ENCODE data around the gene GNG7. TPM values are rescaled to one million over a fixed set of nuclear protein-coding genes. Genes with fewer than 3 reads are reported as not detected.

Gene GNG7
- polyA plus RNA-seq, 3 donors: 1.1 to 1.6 (median 1.3) TPM

GRCh38 chr19:2579678-2580280 is 122.7 kb downstream of the GNG7 start:
- Histone ChIP-seq H3K4me3 (replicated peaks in 1 of 3; ENCODE audit: low read depth in 2 of 3, low read length in 3 of 3) (peak overlapping the region in 2 of 3 experiments; percentile 26 to 69), H3K27me3 (ENCODE audit: control insufficient read depth in 2 of 2, insufficient read depth in 2 of 2, low read length in 2 of 2) (peaks cover 0 to 9% of the 10 kb centered on the region in 2 donors), H3K9ac (ENCODE audit: insufficient read depth, low read length, poor library complexity, severe bottlenecking) (no peak overlapping the region), H3K9me3 (replicated peaks in 1 of 2; ENCODE audit: control insufficient read depth in 1 of 2, insufficient read depth in 1 of 2, low read length in 2 of 2) (peaks cover 9 to 18% of the 10 kb centered on the region in 2 donors), H3K4me1 (ENCODE audit: control insufficient read depth in 1 of 2, insufficient read depth in 2 of 2, low read length in 2 of 2) (peaks cover 12 to 14% of the 10 kb centered on the region in 2 donors), H4K20me1 (ENCODE audit: insufficient read depth, low read length) (no peaks in the 10 kb centered on the region), H3K4me2 (replicated peaks; ENCODE audit: extremely low read depth, low read length, poor library complexity, severe bottlenecking) (peak overlapping the region; percentile 85), H3K36me3 (replicated peaks in 1 of 2; ENCODE audit: control insufficient read depth in 1 of 2, insufficient read depth in 2 of 2, low read length in 2 of 2) (no peaks in the 10 kb centered on the region), H3K79me2 (ENCODE audit: insufficient read depth, low read length) (no peaks in the 10 kb centered on the region), H3K27ac (ENCODE audit: low read depth in 1 of 2, low read length in 2 of 2) (no peak overlapping the region), H2AFZ (ENCODE audit: insufficient read depth, low read depth, low read length, poor library complexity, severe bottlenecking) (peak overlapping the region; percentile 86)
- Mint-ChIP-seq H3K27ac (no peak overlapping the region), H3K4me3 (peak overlapping the region in 1 of 2 donors; percentile 80), H3K36me3 (peaks cover 0 to under 1% of the 10 kb centered on the region in 2 donors), H3K27me3 (ENCODE audit: low read depth in 3 of 3) (peaks cover 6 to 18% (median 7%) of the 10 kb centered on the region in 3 donors), H3K4me1 (peaks cover 17% of the 10 kb centered on the region), H3K9me3 (peaks cover 6 to 32% (median 22%) of the 10 kb centered on the region in 7 donors)
- peak; percentile 70 for TF ChIP-seq CTCF (IDR thresholded peaks at IDR 0.05)
- 49% methylated on average over 12 of the region's 14 CpGs for WGBS (ENCODE audit: insufficient coverage)
- no peak for DNase-seq
- intact Hi-C loops (cut with micrococcal nuclease): loop anchor here (2.0 to 5.0 kb wide), 2 partner anchors 53 to 105 kb away; no protein-coding TSS in a partner anchor

- Histone ChIP-seq H2AFZ (ENCODE audit: insufficient read depth, low read depth, low read length, poor library complexity, severe bottlenecking) (peak overlapping the region; percentile 86), H3K9ac (ENCODE audit: insufficient read depth, low read length, poor library complexity, severe bottlenecking) (peak overlapping the region; percentile 46), H3K79me2 (ENCODE audit: insufficient read depth, low read length) (no peaks in the 10 kb centered on the region), H3K9me3 (replicated peaks in 1 of 2; ENCODE audit: control insufficient read depth in 1 of 2, insufficient read depth in 1 of 2, low read length in 2 of 2) (peaks cover 9 to 18% of the 10 kb centered on the region in 2 donors), H3K27me3 (ENCODE audit: control insufficient read depth in 2 of 2, insufficient read depth in 2 of 2, low read length in 2 of 2) (peaks cover 0 to 9% of the 10 kb centered on the region in 2 donors), H3K4me1 (ENCODE audit: control insufficient read depth in 1 of 2, insufficient read depth in 2 of 2, low read length in 2 of 2) (peaks cover 12 to 14% of the 10 kb centered on the region in 2 donors), H3K36me3 (replicated peaks in 1 of 2; ENCODE audit: control insufficient read depth in 1 of 2, insufficient read depth in 2 of 2, low read length in 2 of 2) (no peaks in the 10 kb centered on the region), H3K27ac (ENCODE audit: low read depth in 1 of 2, low read length in 2 of 2) (no peak overlapping the region), H4K20me1 (ENCODE audit: insufficient read depth, low read length) (no peaks in the 10 kb centered on the region), H3K4me3 (replicated peaks in 1 of 3; ENCODE audit: low read depth in 2 of 3, low read length in 3 of 3) (peak overlapping the region in 2 of 3 experiments; percentile 26 to 69), H3K4me2 (replicated peaks; ENCODE audit: extremely low read depth, low read length, poor library complexity, severe bottlenecking) (peak overlapping the region; percentile 85)
- peak; percentile 97 for TF ChIP-seq CTCF (IDR thresholded peaks at IDR 0.05)
- Mint-ChIP-seq H3K9me3 (peaks cover 10 to 35% (median 20%) of the 10 kb centered on the region in 7 donors), H3K27ac (peak overlapping the region in 1 of 7 donors; percentile 57), H3K36me3 (peaks cover 0 to 3% of the 10 kb centered on the region in 2 donors), H3K4me1 (peaks cover 17% of the 10 kb centered on the region), H3K27me3 (ENCODE audit: low read depth in 3 of 3) (peaks cover 7 to 19% (median 9%) of the 10 kb centered on the region in 3 donors), H3K4me3 (peak overlapping the region; percentile 54 to 80)
- intact Hi-C loops (cut with micrococcal nuclease): loop anchor here (2.0 to 5.0 kb wide), 2 partner anchors 53 to 104 kb away; no protein-coding TSS in a partner anchor
- DNase-seq: peak; percentile 66 to 81 (median 70)
- WGBS (ENCODE audit: insufficient coverage): under 1% methylated on average over 45 of the region's 47 CpGs
Measured at GRCh38 chr19:2578901-2579677, 123.4 kb downstream of the GNG7 start.
